D721Med (cell line): ENCODE results near the gene ITGA2.
"Not testable (repeated sequence)": the region's sequence is repeated elsewhere in the genome, so short reads cannot be mapped to it uniquely, and the experiment has no call there.

ENCODE experiments used
- DNase-seq: peaks from one replicate; pipeline ENCODE4 v3.0.0; 2011; ENCODE audit warnings: low spot score; ENCODE audit not compliant: insufficient read length
- FAIRE-seq: peaks from 2 replicates; lab custom pipeline; 2011; peaks lifted over from hg19 to GRCh38; lab: Jason Lieb, UNC
- TF ChIP-seq, protein P1 (sequence below): IDR thresholded peaks from 2 replicates; pipeline ENCODE4 v1.5.1; 2012; ENCODE audit warnings: mild to moderate bottlenecking, control low read depth; ENCODE audit not compliant: insufficient read depth; ENCODE audit errors: missing control alignments

Gene ITGA2

GRCh38 chr5:53109056-53109442 is 119.9 kb downstream of the ITGA2 start:
- no peak for DNase-seq
- TF ChIP-seq, protein P1, sequence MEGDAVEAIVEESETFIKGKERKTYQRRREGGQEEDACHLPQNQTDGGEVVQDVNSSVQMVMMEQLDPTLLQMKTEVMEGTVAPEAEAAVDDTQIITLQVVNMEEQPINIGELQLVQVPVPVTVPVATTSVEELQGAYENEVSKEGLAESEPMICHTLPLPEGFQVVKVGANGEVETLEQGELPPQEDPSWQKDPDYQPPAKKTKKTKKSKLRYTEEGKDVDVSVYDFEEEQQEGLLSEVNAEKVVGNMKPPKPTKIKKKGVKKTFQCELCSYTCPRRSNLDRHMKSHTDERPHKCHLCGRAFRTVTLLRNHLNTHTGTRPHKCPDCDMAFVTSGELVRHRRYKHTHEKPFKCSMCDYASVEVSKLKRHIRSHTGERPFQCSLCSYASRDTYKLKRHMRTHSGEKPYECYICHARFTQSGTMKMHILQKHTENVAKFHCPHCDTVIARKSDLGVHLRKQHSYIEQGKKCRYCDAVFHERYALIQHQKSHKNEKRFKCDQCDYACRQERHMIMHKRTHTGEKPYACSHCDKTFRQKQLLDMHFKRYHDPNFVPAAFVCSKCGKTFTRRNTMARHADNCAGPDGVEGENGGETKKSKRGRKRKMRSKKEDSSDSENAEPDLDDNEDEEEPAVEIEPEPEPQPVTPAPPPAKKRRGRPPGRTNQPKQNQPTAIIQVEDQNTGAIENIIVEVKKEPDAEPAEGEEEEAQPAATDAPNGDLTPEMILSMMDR: no peak
- no peak for FAIRE-seq

DNA sequence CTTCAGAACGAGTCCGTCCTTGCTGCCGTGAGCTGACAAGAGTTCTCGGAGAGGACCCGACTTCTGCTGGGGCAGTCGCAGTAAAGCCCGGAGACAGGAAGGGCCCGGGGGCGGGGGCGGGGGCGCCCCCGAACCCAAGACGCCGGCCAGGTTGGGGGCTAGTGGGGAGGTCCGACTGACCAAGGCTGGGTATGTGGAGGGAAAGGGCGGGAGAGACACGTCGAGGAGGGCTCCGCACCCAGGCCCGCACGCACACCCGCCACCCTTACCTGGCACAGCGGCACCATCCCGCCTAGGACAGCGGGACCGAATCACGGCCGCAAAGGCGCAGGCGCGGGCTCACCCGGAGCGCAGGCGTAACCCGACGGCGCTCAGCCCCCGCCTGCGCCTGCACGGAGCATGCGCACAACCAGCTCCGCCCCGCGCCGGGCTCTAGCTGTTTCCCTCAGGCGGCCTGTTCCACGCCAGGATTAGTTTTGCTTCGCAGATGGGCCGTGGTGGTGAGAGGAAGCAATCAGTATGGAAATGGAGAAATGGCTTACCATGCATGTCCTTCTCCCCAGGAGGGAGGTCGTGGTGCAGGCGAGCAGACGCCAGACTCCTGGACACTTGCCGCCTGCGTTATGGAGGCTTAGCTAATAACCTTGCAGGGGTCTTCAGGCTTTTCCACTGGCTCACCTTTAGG is 120.4 kb downstream of the ITGA2 start, which contains the start of gene MOCS2:
Gene MOCS2, minus strand, starts transcription at position 315 of the 685 bp plus-strand sequence. CDS start 2,583 bp downstream, outside the sequence.
- no peak for FAIRE-seq
- TF ChIP-seq, protein P1: no peak
- peak; percentile 71 for DNase-seq

DNA sequence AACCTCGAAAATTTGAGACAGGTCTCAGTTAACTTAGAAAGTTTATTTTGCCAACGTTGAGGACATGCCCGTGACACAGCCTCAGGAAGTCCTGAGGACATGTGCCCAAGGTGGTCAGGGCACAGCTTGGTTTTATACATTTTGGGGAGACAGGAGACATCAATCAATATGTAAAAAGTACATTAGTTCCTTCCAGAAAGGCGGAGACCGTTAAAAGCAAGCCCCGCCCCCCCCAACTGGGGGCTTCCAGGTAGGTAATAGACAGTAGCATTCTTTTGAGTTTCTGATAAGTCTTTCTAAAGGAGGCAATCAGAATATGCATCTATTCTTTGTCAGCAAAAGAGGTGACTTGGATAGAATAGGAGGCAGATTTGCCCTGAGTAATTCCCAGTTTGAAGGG is 121.0 kb downstream of the ITGA2 start:
- FAIRE-seq: no peak
- DNase-seq: no peak

GRCh38 chr5:53111139-53111538 is 122.0 kb downstream of the ITGA2 start:
- no peak for DNase-seq
- FAIRE-seq: no peak
- TF ChIP-seq, protein P1: no peak

More for the DNA sequence above, 121.0 kb downstream of the ITGA2 start:
- TF ChIP-seq, protein P1: no peak

- not testable (repeated sequence) for DNase-seq, FAIRE-seq
Observed at GRCh38 chr5:53112307-53112706, 123.2 kb downstream of the ITGA2 start.

GRCh38 chr5:53112909-53113308 is 123.8 kb downstream of the ITGA2 start:
- TF ChIP-seq, protein P1: no peak
- no peak for FAIRE-seq

DNA sequence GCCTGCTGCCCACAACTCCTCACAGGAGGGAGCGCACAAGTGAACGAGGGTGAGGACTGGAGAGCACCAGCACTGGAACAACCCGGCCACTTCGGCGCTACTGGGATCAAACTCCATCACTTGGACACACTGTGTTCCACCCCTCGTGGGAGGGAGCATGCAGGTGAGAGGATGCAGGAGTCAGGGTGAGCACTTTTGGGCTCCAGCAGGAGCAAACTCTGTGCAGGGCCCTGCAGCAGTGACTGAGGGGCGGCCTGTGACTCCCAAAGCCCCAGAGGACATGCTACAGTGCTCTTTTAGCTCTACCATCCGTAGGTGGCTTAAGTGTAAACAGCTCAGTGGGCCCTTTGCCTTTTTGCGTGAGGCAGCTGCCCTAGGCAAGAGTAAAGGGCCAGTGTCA is 124.8 kb downstream of the ITGA2 start:
- DNase-seq: no peak
- FAIRE-seq: no peak
- TF ChIP-seq, protein P1: no peak

More at GRCh38 chr5:53112909-53113308, 123.8 kb downstream of the ITGA2 start:
- DNase-seq: no peak
